ENCODE data around the gene GIMAP7. TPM values are rescaled to one million over a fixed set of nuclear protein-coding genes. Genes with fewer than 3 reads are reported as not detected.

The GIMAP7 gene
- total and polyA plus RNA-seq, 2 donors (not counting 1 experiment from before 2014, with no cell fraction given) = 0.16 to 0.30 TPM

- Histone ChIP-seq H3K4me3 (ENCODE audit: control extremely low read depth in 1 of 5, extremely low read depth in 1 of 5, insufficient read depth in 1 of 5, low read depth in 2 of 5, low read length in 4 of 5) (no peak overlapping the region), H4K20me1 (ENCODE audit: control insufficient read depth, insufficient read depth, low read length, poor library complexity, severe bottlenecking) (no peaks in the 10 kb centered on the region), H3K27me3 (replicated peaks in 1 of 4; ENCODE audit: control extremely low read depth in 1 of 4, control insufficient read depth in 3 of 4, insufficient read depth in 4 of 4, low read length in 3 of 4) (peaks cover 0 to 4% (median 0%) of the 10 kb centered on the region in 4 experiments), H3K27ac (ENCODE audit: low read length in 2 of 2) (no peak overlapping the region), H3K9ac (ENCODE audit: low read length) (no peak overlapping the region), H3K9me3 (ENCODE audit: control extremely low read depth in 1 of 3, control insufficient read depth in 2 of 3, insufficient read depth in 1 of 3, low read length in 2 of 3) (peaks cover 3 to 14% (median 10%) of the 10 kb centered on the region in 3 donors), H3K79me2 (ENCODE audit: control insufficient read depth, insufficient read depth, low read length) (no peaks in the 10 kb centered on the region), H2AFZ (ENCODE audit: insufficient read depth, low read depth, low read length, poor library complexity, severe bottlenecking) (no peak overlapping the region), H3K4me2 (replicated peaks; ENCODE audit: low read depth, low read length, poor library complexity, severe bottlenecking) (no peak overlapping the region), H3K36me3 (replicated peaks in 1 of 2; ENCODE audit: control extremely low read depth in 1 of 2, control insufficient read depth in 1 of 2, extremely low read depth in 1 of 2, insufficient read depth in 2 of 2, low read length in 1 of 2) (no peaks in the 10 kb centered on the region), H3K4me1 (ENCODE audit: control insufficient read depth in 2 of 2, insufficient read depth in 2 of 2, low read length in 2 of 2) (no peaks in the 10 kb centered on the region)
- H3K27ac Mint-ChIP-seq = no peak overlapping the region
- DNase-seq = no peak
- ATAC-seq (ENCODE audit: low read depth) = no peak
- no peak overlapping the region for H3K4me3 Mint-ChIP-seq
- POLR2A ChIA-PET = no interaction called here
- H3K4me1 Mint-ChIP-seq = no peaks in the 10 kb centered on the region
- peaks cover 12% of the 10 kb centered on the region for H3K27me3 Mint-ChIP-seq
- CTCF ChIA-PET = no interaction called here
- peaks cover 16% of the 10 kb centered on the region for H3K9me3 Mint-ChIP-seq (ENCODE audit: insufficient read depth)
- TF ChIP-seq CTCF (IDR thresholded peaks at IDR 0.05) (no peak), EZH2 (IDR thresholded peaks at IDR 0.05; ENCODE audit: borderline replicate concordance, insufficient read depth, low read depth, low read length, poor library complexity, severe bottlenecking) (no peak)
- no CpG with 5 or more reads among the region's 3 CpGs for WGBS (ENCODE audit: insufficient coverage)
- intact Hi-C loops (cut with micrococcal nuclease) = no loop called here
Measured at GRCh38 chr7:150564566-150564965, 49.9 kb downstream of the GIMAP7 start.

GRCh38 chr7:150565239-150565638 lies 50.6 kb downstream of the GIMAP7 start:
- intact Hi-C loops (cut with micrococcal nuclease) = no loop called here
- WGBS (ENCODE audit: insufficient coverage) = 95% methylated on average over 6 of the region's 7 CpGs
- H3K4me3 Mint-ChIP-seq = no peak overlapping the region

More at GRCh38 chr7:150565239-150565638, 50.6 kb downstream of the GIMAP7 start:
- no peak overlapping the region for H3K4me2 ChIP-seq (replicated peaks; ENCODE audit: low read depth, low read length, poor library complexity, severe bottlenecking)
- H2AFZ ChIP-seq (ENCODE audit: insufficient read depth, low read depth, low read length, poor library complexity, severe bottlenecking) = no peak overlapping the region
- H3K9me3 ChIP-seq (ENCODE audit: control extremely low read depth in 1 of 3, control insufficient read depth in 2 of 3, insufficient read depth in 1 of 3, low read length in 2 of 3) = peaks cover 3 to 13% (median 10%) of the 10 kb centered on the region in 3 donors
- H3K36me3 ChIP-seq (replicated peaks in 1 of 2; ENCODE audit: control extremely low read depth in 1 of 2, control insufficient read depth in 1 of 2, extremely low read depth in 1 of 2, insufficient read depth in 2 of 2, low read length in 1 of 2) = no peaks in the 10 kb centered on the region
- peaks cover 0 to 4% (median 0%) of the 10 kb centered on the region in 4 experiments for H3K27me3 ChIP-seq (replicated peaks in 1 of 4; ENCODE audit: control extremely low read depth in 1 of 4, control insufficient read depth in 3 of 4, insufficient read depth in 4 of 4, low read length in 3 of 4)
- no peak overlapping the region for H3K27ac ChIP-seq (ENCODE audit: low read length in 2 of 2)
- no peak overlapping the region for H3K9ac ChIP-seq (ENCODE audit: low read length)
- no peak overlapping the region for H3K27ac Mint-ChIP-seq
- no peaks in the 10 kb centered on the region for H3K4me1 ChIP-seq (ENCODE audit: control insufficient read depth in 2 of 2, insufficient read depth in 2 of 2, low read length in 2 of 2)
- no peak overlapping the region for H3K4me3 ChIP-seq (ENCODE audit: control extremely low read depth in 1 of 5, extremely low read depth in 1 of 5, insufficient read depth in 1 of 5, low read depth in 2 of 5, low read length in 4 of 5)
- H3K9me3 Mint-ChIP-seq (ENCODE audit: insufficient read depth) = peaks cover 11% of the 10 kb centered on the region
- TF ChIP-seq EZH2 (IDR thresholded peaks at IDR 0.05; ENCODE audit: borderline replicate concordance, insufficient read depth, low read depth, low read length, poor library complexity, severe bottlenecking) = no peak
- no peak for TF ChIP-seq CTCF (IDR thresholded peaks at IDR 0.05)
- POLR2A ChIA-PET = no interaction called here
- no peaks in the 10 kb centered on the region for H4K20me1 ChIP-seq (ENCODE audit: control insufficient read depth, insufficient read depth, low read length, poor library complexity, severe bottlenecking)
- CTCF ChIA-PET = no interaction called here
- peaks cover 12% of the 10 kb centered on the region for H3K27me3 Mint-ChIP-seq
- DNase-seq (no peak), ATAC-seq (ENCODE audit: low read depth) (no peak)
- H3K4me1 Mint-ChIP-seq = no peaks in the 10 kb centered on the region
- no peaks in the 10 kb centered on the region for H3K79me2 ChIP-seq (ENCODE audit: control insufficient read depth, insufficient read depth, low read length)
